Kidney (tissue), 14 donors: ENCODE data around the gene C15orf61. TPM values are rescaled to one million over a fixed set of nuclear protein-coding genes. Genes with fewer than 3 reads are reported as not detected.

Source experiments
- DNase-seq, 5 donors: peaks; one replicate each; pipeline ENCODE4 v3.0.0-alpha.2; 2013 to 2020
- FAIRE-seq: peaks from 2 replicates; lab custom pipeline; 2012; peaks lifted over from hg19 to GRCh38; lab: Jason Lieb, UNC
- H3K27ac ChIP-seq, 2 donors: one replicate each; pipeline ENCODE4 v1.7.0; 2013; ENCODE audit warnings: low read depth in 2 of 2, low read length in 2 of 2, inconsistent platforms in 1 of 2
- H3K27me3 ChIP-seq: one replicate; pipeline ENCODE4 v1.7.1; 2013; ENCODE audit warnings: low read length, inconsistent platforms; ENCODE audit not compliant: control insufficient read depth, insufficient read depth
- H3K36me3 ChIP-seq, 3 donors: one replicate each; pipeline versions ENCODE4 v1.7.0 to v1.7.1; 2013; ENCODE audit warnings: low read length in 3 of 3, control low read depth in 1 of 3, inconsistent platforms in 1 of 3; ENCODE audit not compliant: insufficient read depth in 3 of 3, control insufficient read depth in 2 of 3
- H3K4me1 ChIP-seq, 3 donors: one replicate each; pipeline versions ENCODE4 v1.7.0 to v1.7.1; 2013; ENCODE audit warnings: low read length in 3 of 3, inconsistent platforms in 1 of 3, low read depth in 1 of 3; ENCODE audit not compliant: control insufficient read depth in 2 of 3, insufficient read depth in 2 of 3
- H3K4me3 ChIP-seq, 3 donors: one replicate each; pipeline versions ENCODE4 v1.7.0 to v1.8.1; 2013; ENCODE audit warnings: low read length in 3 of 3, control low read depth in 1 of 3, inconsistent platforms in 1 of 3
- H3K9ac ChIP-seq, 3 donors: one replicate each; pipeline versions ENCODE4 v1.7.0 to v1.7.1; 2013; ENCODE audit warnings: low read length in 3 of 3, control low read depth in 1 of 3, inconsistent platforms in 1 of 3
- H3K9me3 ChIP-seq, 3 donors: one replicate each; pipeline versions ENCODE4 v1.7.0 to v1.7.1; 2013; ENCODE audit warnings: low read length in 3 of 3, control low read depth in 1 of 3, inconsistent platforms in 1 of 3; ENCODE audit not compliant: control insufficient read depth in 2 of 3, insufficient read depth in 1 of 3
- CTCF ChIP-seq: IDR thresholded peaks from 3 replicates; pipeline ENCODE4 v1.5.1; 2012; ENCODE audit warnings: mild to moderate bottlenecking, moderate library complexity, borderline replicate concordance; ENCODE audit not compliant: insufficient read depth; ENCODE audit errors: extremely low read depth
- intact Hi-C: fragments of 100-400 bp; cut with DNase I; formaldehyde crosslinking; loops from one replicate; pipeline ENCODE4 v1.11.1; 2022
- polyA plus RNA-seq: library from polyadenylated mRNA; stranded (reverse); fragments of 350-450 nt; fragmentation: Illumina TruSeq; extraction: RNeasy Lipid Tissue Mini Kit (QIAGEN cat#74804); gene quantifications from one replicate; pipeline ENCODE4 v1.2.3, GENCODE V29; 2014; ENCODE audit warnings: low read depth, low replicate concordance; ENCODE audit not compliant: insufficient read depth
- total RNA-seq: library from RNA; stranded (reverse); fragmentation: NEBNext Ultra II Directional; extraction: Animal tissue kit (Norgen Biotek cat#: 25700); gene quantifications from one replicate; pipeline ENCODE4 v1.2.1, GENCODE V29; 2021
- donor health status: control.
- donor health status: control.
- donor health status: control.
- donor health status: control.
- donor health status: control.
- donor health status: DM: yes; HTN: yes; CAD: no.
- donor health status: Normal renal cell carcinoma (clear cell type).

Gene C15orf61
- total and polyA plus RNA-seq, 2 donors from 2014 or later, result 5.5 to 8.7 TPM

- Histone ChIP-seq H3K27ac (no peak overlapping the region), H3K27me3 (no peaks in the 10 kb centered on the region), H3K9me3 (no peaks in the 10 kb centered on the region), H3K36me3 (no peaks in the 10 kb centered on the region), H3K9ac (no peak overlapping the region), H3K4me1 (no peaks in the 10 kb centered on the region), H3K4me3 (no peak overlapping the region)
- no peak for FAIRE-seq
- DNase-seq, result no peak
- no peak for TF ChIP-seq CTCF
- intact Hi-C loops, result no loop called here
Observed at GRCh38 chr15:67505675-67506572, 15.0 kb upstream of the C15orf61 start.

GRCh38 chr15:67506775-67507747 lies 13.9 kb upstream of the C15orf61 start:
- Histone ChIP-seq H3K9ac (no peak overlapping the region), H3K36me3 (no peaks in the 10 kb centered on the region), H3K4me1 (no peaks in the 10 kb centered on the region), H3K27ac (no peak overlapping the region), H3K9me3 (no peaks in the 10 kb centered on the region), H3K4me3 (no peak overlapping the region), H3K27me3 (no peaks in the 10 kb centered on the region)
- intact Hi-C loops, result no loop called here
- TF ChIP-seq CTCF, result no peak
- FAIRE-seq (no peak), DNase-seq (no peak)

GRCh38 chr15:67508407-67508806 lies 12.5 kb upstream of the C15orf61 start:
- H3K4me1 ChIP-seq, result no peaks in the 10 kb centered on the region
- no peak overlapping the region for H3K4me3 ChIP-seq
- TF ChIP-seq CTCF, result no peak
- DNase-seq (no peak), FAIRE-seq (no peak)
- intact Hi-C loops, result no loop called here
- H3K27me3 ChIP-seq, result no peaks in the 10 kb centered on the region
- H3K27ac ChIP-seq, result no peak overlapping the region
- H3K9me3 ChIP-seq, result no peaks in the 10 kb centered on the region
- H3K36me3 ChIP-seq, result peaks cover 0 to 4% (median 0%) of the 10 kb centered on the region in 3 donors
- H3K9ac ChIP-seq, result no peak overlapping the region
